ACC112 (cell line): ENCODE data around the gene ACTRT2.

Experiments used
- H2AFZ ChIP-seq: fragments of 200-600 bp; sonication (generic); one replicate; pipeline ENCODE4 v1.6.0; 2017; ENCODE audit warnings: antibody characterized with exemption, low read length; ENCODE audit not compliant: unreplicated experiment
- H3K27ac ChIP-seq: fragments of 200-600 bp; sonication (generic); 2 replicates; pipeline ENCODE4 v1.5.1; 2014; ENCODE audit warnings: low read depth, mild to moderate bottlenecking, antibody characterized with exemption, low read length, moderate library complexity
- H3K27me3 ChIP-seq: fragments of 200-600 bp; sonication (generic); 2 replicates; pipeline ENCODE4 v1.6.1; 2014; ENCODE audit warnings: mild to moderate bottlenecking, antibody characterized with exemption, low read length, moderate library complexity, mixed read lengths; ENCODE audit not compliant: insufficient read depth
- H3K36me3 ChIP-seq: fragments of 200-600 bp; sonication (generic); 2 replicates; pipeline ENCODE4 v1.6.1; 2016; ENCODE audit warnings: mild to moderate bottlenecking, antibody characterized with exemption, low read length, moderate library complexity, mixed read lengths; ENCODE audit not compliant: insufficient read depth
- H3K4me1 ChIP-seq: fragments of 200-600 bp; sonication (generic); one replicate; pipeline ENCODE4 v1.6.1; 2016; ENCODE audit warnings: low read length, mixed read lengths; ENCODE audit not compliant: insufficient read depth, unreplicated experiment, control insufficient read depth
- H3K4me3 ChIP-seq: fragments of 200-600 bp; sonication (generic); 2 replicates; pipeline ENCODE4 v1.5.1; 2014; ENCODE audit warnings: mild to moderate bottlenecking, low read depth, low read length
- H3K79me2 ChIP-seq: fragments of 200-600 bp; sonication (generic); one replicate; pipeline ENCODE4 v1.6.0; 2016; ENCODE audit warnings: low read length; ENCODE audit not compliant: control insufficient read depth, unreplicated experiment, insufficient read depth

ACTRT2 gene

GRCh38 chr1:2984399-2985061, 36.7 kb upstream of the ACTRT2 start:
- Histone ChIP-seq H3K27ac (no peak overlapping the region), H3K79me2 (no peaks in the 10 kb centered on the region), H2AFZ (no peak overlapping the region), H3K4me3 (no peak overlapping the region), H3K36me3 (no peaks in the 10 kb centered on the region), H3K27me3 (peaks cover 9% of the 10 kb centered on the region), H3K4me1 (no peaks in the 10 kb centered on the region)

- H3K4me3 ChIP-seq = no peak overlapping the region
- peaks cover 9% of the 10 kb centered on the region for H3K27me3 ChIP-seq
- no peaks in the 10 kb centered on the region for H3K79me2 ChIP-seq
- no peak overlapping the region for H2AFZ ChIP-seq
- no peaks in the 10 kb centered on the region for H3K36me3 ChIP-seq
- no peaks in the 10 kb centered on the region for H3K4me1 ChIP-seq
- no peak overlapping the region for H3K27ac ChIP-seq
Measured at GRCh38 chr1:2985067-2985561, 36.2 kb upstream of the ACTRT2 start.

- Histone ChIP-seq H3K79me2 (no peaks in the 10 kb centered on the region), H3K27ac (no peak overlapping the region), H3K36me3 (no peaks in the 10 kb centered on the region), H2AFZ (no peak overlapping the region), H3K4me1 (no peaks in the 10 kb centered on the region), H3K4me3 (no peak overlapping the region), H3K27me3 (peaks cover 9% of the 10 kb centered on the region)
Measured at GRCh38 chr1:2985694-2986548, 35.3 kb upstream of the ACTRT2 start.

GRCh38 chr1:2986549-2987305, 34.5 kb upstream of the ACTRT2 start:
- H2AFZ ChIP-seq = no peak overlapping the region
- H3K4me3 ChIP-seq = no peak overlapping the region
- peaks cover 9% of the 10 kb centered on the region for H3K27me3 ChIP-seq
- H3K27ac ChIP-seq = no peak overlapping the region
- no peaks in the 10 kb centered on the region for H3K4me1 ChIP-seq
- no peaks in the 10 kb centered on the region for H3K79me2 ChIP-seq
- H3K36me3 ChIP-seq = no peaks in the 10 kb centered on the region

- H2AFZ ChIP-seq = no peak overlapping the region
- H3K36me3 ChIP-seq = no peaks in the 10 kb centered on the region
- peaks cover 9% of the 10 kb centered on the region for H3K27me3 ChIP-seq
- no peak overlapping the region for H3K4me3 ChIP-seq
- H3K27ac ChIP-seq = no peak overlapping the region
- H3K4me1 ChIP-seq = no peaks in the 10 kb centered on the region
- no peaks in the 10 kb centered on the region for H3K79me2 ChIP-seq
Measured at GRCh38 chr1:2987773-2988172, 33.5 kb upstream of the ACTRT2 start.

- Histone ChIP-seq H3K4me3 (no peak overlapping the region), H3K27me3 (peaks cover 9% of the 10 kb centered on the region), H3K79me2 (no peaks in the 10 kb centered on the region), H3K4me1 (no peaks in the 10 kb centered on the region), H3K36me3 (no peaks in the 10 kb centered on the region), H2AFZ (no peak overlapping the region), H3K27ac (no peak overlapping the region)
Measured at GRCh38 chr1:2988256-2988655, 33.0 kb upstream of the ACTRT2 start.

- Histone ChIP-seq H3K4me3 (no peak overlapping the region), H3K36me3 (no peaks in the 10 kb centered on the region), H3K27me3 (peaks cover 9% of the 10 kb centered on the region; the same call in 1 of the 2 replicates), H3K4me1 (no peaks in the 10 kb centered on the region), H3K79me2 (no peaks in the 10 kb centered on the region), H3K27ac (no peak overlapping the region), H2AFZ (no peak overlapping the region)
Measured at GRCh38 chr1:2989185-2989584, 32.1 kb upstream of the ACTRT2 start.

- Histone ChIP-seq H3K27me3 (peaks cover 9% of the 10 kb centered on the region; the same call in 1 of the 2 replicates), H3K36me3 (no peaks in the 10 kb centered on the region), H2AFZ (no peak overlapping the region)
Measured at GRCh38 chr1:2989976-2990375, 31.3 kb upstream of the ACTRT2 start.

GRCh38 chr1:2990376-2991115, 30.7 kb upstream of the ACTRT2 start:
- H3K27ac ChIP-seq = no peak overlapping the region

More at GRCh38 chr1:2989976-2990375, 31.3 kb upstream of the ACTRT2 start:
- H3K4me1 ChIP-seq = no peaks in the 10 kb centered on the region
- H3K27ac ChIP-seq = no peak overlapping the region
- H3K4me3 ChIP-seq = no peak overlapping the region
- H3K79me2 ChIP-seq = no peaks in the 10 kb centered on the region

More at GRCh38 chr1:2990376-2991115, 30.7 kb upstream of the ACTRT2 start:
- H3K4me1 ChIP-seq = no peaks in the 10 kb centered on the region
- H2AFZ ChIP-seq = no peak overlapping the region
- H3K4me3 ChIP-seq = no peak overlapping the region
- H3K36me3 ChIP-seq = no peaks in the 10 kb centered on the region
- 0 out of 2 replicates have a peak, but pooled peaks cover 9% of the 10 kb centered on the region for H3K27me3 ChIP-seq
- no peaks in the 10 kb centered on the region for H3K79me2 ChIP-seq
